GM12892 (cell line): ENCODE data around the gene SLC2A3.
"Not testable (repeated sequence)": the region's sequence is repeated elsewhere in the genome, so short reads cannot be mapped to it uniquely, and the experiment has no call there.

Experiments
- POLR2A ChIP-seq: IDR thresholded peaks from 2 replicates; pipeline ENCODE4 v1.6.1; 2011; ENCODE audit warnings: low read depth, low read length, control low read depth
- POLR2AphosphoS5 ChIP-seq: IDR thresholded peaks from 2 replicates; pipeline ENCODE4 v1.6.1; 2011; ENCODE audit warnings: low read depth, low read length, control low read depth

DNA sequence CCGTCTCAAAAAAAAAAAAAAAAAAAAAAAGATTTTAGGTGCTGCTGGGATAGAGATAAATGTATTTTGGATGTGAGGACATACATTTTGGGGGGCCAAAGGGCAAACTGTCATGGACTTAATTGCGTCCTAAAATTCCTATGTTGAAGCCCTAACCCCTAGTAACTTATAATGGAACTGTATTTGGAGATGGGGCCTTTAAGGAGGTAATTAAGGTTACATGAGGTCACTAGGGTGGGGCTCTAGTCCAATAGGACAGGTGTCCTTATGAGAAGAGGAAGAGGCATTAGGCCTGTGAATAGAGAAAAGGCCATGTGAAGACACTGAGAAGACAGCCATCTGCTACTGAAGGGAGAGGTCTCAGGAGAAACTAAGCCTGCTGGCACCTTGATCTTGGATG is 17.9 kb upstream of the SLC2A3 start:
- TF ChIP-seq POLR2A, POLR2AphosphoS5: not testable (repeated sequence)
